ENCODE results near the gene KRT85.
A peak's percentile ranks its signal among the peaks of the same experiment; 100 is the strongest.
"Not testable (repeated sequence)": the region's sequence is repeated elsewhere in the genome, so short reads cannot be mapped to it uniquely, and the experiment has no call there.

KRT85 gene

DNA sequence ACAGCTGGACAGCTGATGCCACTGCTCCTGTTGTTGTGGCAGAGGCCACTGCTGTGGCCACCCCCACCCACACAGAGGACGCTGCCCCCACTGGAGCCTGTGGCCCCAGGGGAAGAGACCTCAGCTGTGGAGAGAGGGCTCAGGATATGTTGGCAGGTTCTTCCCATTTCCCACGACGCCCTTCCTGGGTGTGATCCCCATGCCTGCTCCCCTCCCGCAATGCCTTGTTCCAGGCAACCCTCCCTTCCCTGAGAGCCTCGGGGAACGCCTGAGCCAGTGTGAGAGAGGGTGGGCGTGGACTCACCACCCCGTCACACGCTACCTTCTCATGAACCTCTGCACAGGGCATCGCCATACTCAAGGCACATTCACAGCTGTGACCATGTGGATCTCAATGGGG lies 44.5 kb upstream of the KRT85 start:
- TF ChIP-seq, protein P1, sequence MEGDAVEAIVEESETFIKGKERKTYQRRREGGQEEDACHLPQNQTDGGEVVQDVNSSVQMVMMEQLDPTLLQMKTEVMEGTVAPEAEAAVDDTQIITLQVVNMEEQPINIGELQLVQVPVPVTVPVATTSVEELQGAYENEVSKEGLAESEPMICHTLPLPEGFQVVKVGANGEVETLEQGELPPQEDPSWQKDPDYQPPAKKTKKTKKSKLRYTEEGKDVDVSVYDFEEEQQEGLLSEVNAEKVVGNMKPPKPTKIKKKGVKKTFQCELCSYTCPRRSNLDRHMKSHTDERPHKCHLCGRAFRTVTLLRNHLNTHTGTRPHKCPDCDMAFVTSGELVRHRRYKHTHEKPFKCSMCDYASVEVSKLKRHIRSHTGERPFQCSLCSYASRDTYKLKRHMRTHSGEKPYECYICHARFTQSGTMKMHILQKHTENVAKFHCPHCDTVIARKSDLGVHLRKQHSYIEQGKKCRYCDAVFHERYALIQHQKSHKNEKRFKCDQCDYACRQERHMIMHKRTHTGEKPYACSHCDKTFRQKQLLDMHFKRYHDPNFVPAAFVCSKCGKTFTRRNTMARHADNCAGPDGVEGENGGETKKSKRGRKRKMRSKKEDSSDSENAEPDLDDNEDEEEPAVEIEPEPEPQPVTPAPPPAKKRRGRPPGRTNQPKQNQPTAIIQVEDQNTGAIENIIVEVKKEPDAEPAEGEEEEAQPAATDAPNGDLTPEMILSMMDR (IDR thresholded peaks at IDR 0.05; ENCODE audit: low read depth, low read length), result no peak
- no peak overlapping the region for H3K4me3 ChIP-seq (replicated peaks in 1 of 2; ENCODE audit: low read depth in 2 of 2, low read length in 2 of 2)
- DNase-seq (ENCODE audit: low read depth in 2 of 2), result no peak

DNA sequence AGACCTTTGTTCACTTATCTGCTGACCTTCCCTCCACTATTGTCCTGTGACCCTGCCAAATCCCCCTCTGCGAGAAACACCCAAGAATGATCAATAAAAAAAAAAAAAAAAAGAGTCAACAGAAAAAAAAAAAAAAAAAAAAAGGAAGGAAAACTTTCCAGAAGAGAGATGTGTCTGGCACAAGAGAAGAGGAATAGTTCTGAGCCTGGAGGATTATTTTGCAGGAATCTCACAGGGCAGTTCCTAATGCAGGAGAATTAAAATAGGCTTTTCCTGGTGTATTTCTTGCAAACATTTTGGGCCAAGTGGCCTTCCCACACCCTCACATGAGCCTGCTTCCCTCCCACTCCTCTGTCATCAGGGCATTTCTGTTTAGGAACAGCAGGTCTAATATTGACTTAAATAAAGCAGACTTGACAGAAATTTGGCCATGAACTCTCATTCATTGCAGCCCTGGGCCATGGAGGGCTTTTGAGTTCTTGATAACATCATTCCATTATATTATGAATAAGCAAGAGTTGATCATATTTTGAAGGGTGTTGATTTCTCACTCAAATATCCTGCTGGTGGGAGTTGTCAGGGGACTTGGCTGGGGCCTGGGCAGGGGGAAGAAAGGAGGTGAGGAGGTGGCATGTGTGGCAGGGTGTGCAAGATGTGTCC lies 43.4 kb upstream of the KRT85 start:
- not testable (repeated sequence) for DNase-seq (ENCODE audit: low read depth in 2 of 2); H3K4me3 ChIP-seq (replicated peaks in 1 of 2; ENCODE audit: low read depth in 2 of 2, low read length in 2 of 2)

DNA sequence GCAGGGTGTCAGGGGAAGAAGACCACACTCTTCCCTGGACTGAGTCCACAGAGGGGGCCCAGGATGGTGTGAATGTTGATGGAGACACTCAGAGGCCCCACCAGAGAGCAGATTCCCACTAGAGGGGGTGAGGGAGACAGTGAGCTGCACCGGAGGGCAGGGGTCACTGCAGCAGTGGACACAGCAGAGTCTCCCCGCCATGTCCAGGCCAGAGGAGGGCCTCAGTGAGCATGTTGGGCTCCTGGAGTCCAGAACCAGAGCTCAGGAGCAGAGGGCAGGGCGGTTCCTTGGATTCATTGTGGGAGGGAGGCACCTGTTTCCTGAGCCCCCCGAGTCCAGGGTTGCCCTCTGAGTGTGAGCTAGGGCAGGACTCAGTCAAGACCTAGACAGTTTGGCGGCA lies 40.6 kb upstream of the KRT85 start:
- no peak for DNase-seq (ENCODE audit: low read depth in 2 of 2)
- TF ChIP-seq, protein P1 (IDR thresholded peaks at IDR 0.05; ENCODE audit: low read depth, low read length), result peak; percentile 11
- H3K4me3 ChIP-seq (replicated peaks in 1 of 2; ENCODE audit: low read depth in 2 of 2, low read length in 2 of 2), result no peak overlapping the region

DNA sequence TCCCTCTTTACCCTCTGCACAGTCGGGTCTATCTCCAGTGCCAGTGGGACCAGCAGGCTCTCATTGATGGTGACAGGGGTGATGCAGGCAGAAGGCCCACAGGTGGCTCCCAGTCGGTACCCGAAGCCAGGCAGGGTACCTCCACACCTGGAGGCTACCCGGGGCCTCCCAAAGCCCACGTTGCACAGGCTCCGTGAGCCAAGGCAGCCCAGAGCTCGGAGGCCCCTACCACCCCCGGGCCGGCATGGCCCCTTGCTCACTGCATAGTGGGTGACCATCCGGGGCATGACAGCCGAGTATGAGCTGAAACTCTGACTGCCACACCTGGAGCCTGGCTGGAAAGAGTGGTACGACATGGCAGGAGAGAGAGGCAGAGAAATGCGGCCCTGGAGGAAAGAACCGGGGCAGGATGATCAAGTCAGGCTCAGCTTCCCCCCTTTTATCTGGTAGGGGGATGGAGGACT lies 38.7 kb upstream of the KRT85 start, which contains the start of gene KRT82:
Gene KRT82 (minus strand): TSS at position 414 of the 464 bp plus-strand sequence. CDS start 58 bp downstream, at position 356.
- TF ChIP-seq, protein P1 (IDR thresholded peaks at IDR 0.05; ENCODE audit: low read depth, low read length), result no peak
- H3K4me3 ChIP-seq (replicated peaks in 1 of 2; ENCODE audit: low read depth in 2 of 2, low read length in 2 of 2), result no peak within 1 kb of the TSS
- no peak for DNase-seq (ENCODE audit: low read depth in 2 of 2)

DNA sequence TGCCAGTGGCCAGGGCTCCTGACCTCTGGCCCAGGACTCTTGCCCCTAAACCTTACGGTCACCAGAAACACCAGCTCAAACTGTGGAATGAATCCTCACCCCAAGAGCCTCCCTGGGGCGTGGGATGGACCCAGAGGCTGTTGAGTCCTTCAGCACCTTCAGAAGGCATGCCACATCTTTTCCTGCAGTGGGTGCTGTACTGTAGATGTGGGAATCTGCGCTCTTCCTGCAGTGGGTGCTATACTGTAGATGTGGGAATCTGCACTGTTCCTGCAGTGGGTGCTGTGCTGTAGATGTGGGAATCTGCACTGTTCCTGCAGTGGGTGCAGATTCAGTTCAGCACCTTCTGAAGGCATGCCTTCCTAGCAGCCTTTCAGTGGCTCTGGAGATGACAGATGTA lies 37.7 kb upstream of the KRT85 start:
- DNase-seq (ENCODE audit: low read depth in 2 of 2), result no peak
- no peak overlapping the region for H3K4me3 ChIP-seq (replicated peaks in 1 of 2; ENCODE audit: low read depth in 2 of 2, low read length in 2 of 2)
- TF ChIP-seq, protein P1 (IDR thresholded peaks at IDR 0.05; ENCODE audit: low read depth, low read length), result no peak

DNA sequence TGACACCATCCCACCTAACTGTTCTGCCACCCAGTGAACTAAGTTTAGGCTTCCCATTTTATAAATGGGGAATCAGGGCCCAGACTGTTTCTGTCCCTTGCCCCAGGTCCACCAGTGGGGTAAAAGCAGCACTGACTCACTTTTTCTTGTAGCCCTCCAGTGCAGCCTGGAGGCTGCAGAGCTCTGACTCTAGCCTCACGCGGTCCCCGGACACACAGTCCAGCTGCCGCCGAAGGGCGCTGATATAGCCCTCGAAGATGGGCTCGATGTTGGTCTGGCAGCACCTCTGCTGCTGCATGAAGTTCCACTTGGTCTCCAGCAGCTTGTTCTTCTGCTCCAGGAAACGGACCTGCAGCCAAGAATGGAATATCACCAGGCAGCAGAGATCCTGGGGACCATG lies 36.3 kb upstream of the KRT85 start:
- H3K4me3 ChIP-seq (replicated peaks in 1 of 2; ENCODE audit: low read depth in 2 of 2, low read length in 2 of 2), result no peak overlapping the region
- no peak for DNase-seq (ENCODE audit: low read depth in 2 of 2)
- TF ChIP-seq, protein P1 (IDR thresholded peaks at IDR 0.05; ENCODE audit: low read depth, low read length), result no peak

- DNase-seq (ENCODE audit: low read depth in 2 of 2), result no peak
- TF ChIP-seq, protein P1 (IDR thresholded peaks at IDR 0.05; ENCODE audit: low read depth, low read length), result no peak
- no peak overlapping the region for H3K4me3 ChIP-seq (replicated peaks in 1 of 2; ENCODE audit: low read depth in 2 of 2, low read length in 2 of 2)
Observed at GRCh38 chr12:52402873-52403540, 35.7 kb upstream of the KRT85 start.

Measured in cardiac fibroblast (primary cell).